ENCODE measurements around the gene PIP4K2A.
"Not testable (repeated sequence)": the region's sequence is repeated elsewhere in the genome, so short reads cannot be mapped to it uniquely, and the experiment has no call there.

Gene PIP4K2A

GRCh38 chr10:22718659-22719058 is 4.3 kb upstream of the PIP4K2A start:
- not testable (repeated sequence) for DNase-seq

- no peak for DNase-seq
Measured at GRCh38 chr10:22717728-22718127, 3.4 kb upstream of the PIP4K2A start.

- DNase-seq: no peak
Measured at GRCh38 chr10:22716943-22717342, 2.6 kb upstream of the PIP4K2A start.

GRCh38 chr10:22715290-22715625 is 880 bp upstream of the PIP4K2A start:
- no peak for DNase-seq

GRCh38 chr10:22713853-22714478 is 412 bp downstream of the PIP4K2A start:
- no peak for DNase-seq

- DNase-seq: no peak
Measured at GRCh38 chr10:22712956-22713852, 1.2 kb downstream of the PIP4K2A start.

- no peak for DNase-seq
Measured at GRCh38 chr10:22712211-22712955, 2.0 kb downstream of the PIP4K2A start.

GRCh38 chr10:22711373-22711772 is 3.0 kb downstream of the PIP4K2A start:
- no peak for DNase-seq

- DNase-seq: no peak
Measured at GRCh38 chr10:22710139-22710745, 4.1 kb downstream of the PIP4K2A start.

GRCh38 chr10:22708772-22709171 is 5.6 kb downstream of the PIP4K2A start:
- no peak for DNase-seq

GRCh38 chr10:22705527-22705926 is 8.9 kb downstream of the PIP4K2A start:
- DNase-seq: no peak

- DNase-seq: no peak
Measured at GRCh38 chr10:22704942-22705341, 9.4 kb downstream of the PIP4K2A start.

- no peak for DNase-seq
Measured at GRCh38 chr10:22704471-22704911, 9.9 kb downstream of the PIP4K2A start.

- DNase-seq: no peak
Measured at GRCh38 chr10:22702348-22702747, 12.0 kb downstream of the PIP4K2A start.

GRCh38 chr10:22701132-22701826 is 13.1 kb downstream of the PIP4K2A start:
- no peak for DNase-seq

- DNase-seq: no peak
Measured at GRCh38 chr10:22700489-22700888, 13.9 kb downstream of the PIP4K2A start.

- no peak for DNase-seq
Measured at GRCh38 chr10:22699976-22700375, 14.4 kb downstream of the PIP4K2A start.

- DNase-seq: no peak
Measured at GRCh38 chr10:22698941-22699440, 15.4 kb downstream of the PIP4K2A start.

- no peak for DNase-seq
Measured at GRCh38 chr10:22697800-22698199, 16.6 kb downstream of the PIP4K2A start.

- no peak for DNase-seq
Measured at GRCh38 chr10:22697101-22697500, 17.3 kb downstream of the PIP4K2A start.

GRCh38 chr10:22693860-22694259 is 20.5 kb downstream of the PIP4K2A start:
- DNase-seq: no peak

GRCh38 chr10:22693371-22693784 is 21.0 kb downstream of the PIP4K2A start:
- no peak for DNase-seq

All from DMS153 (cell line).